Fibroblast of the aortic adventitia (primary cell): Measurements from ENCODE around the gene SPIN1. TPM values are rescaled to one million over a fixed set of nuclear protein-coding genes. Genes with fewer than 3 reads are reported as not detected.

Experiments used
- DNase-seq: peaks from one replicate; pipeline ENCODE4 v3.0.0-alpha.2; 2010; ENCODE audit warnings: low read depth
- H3K4me3 ChIP-seq: 2 replicates; pipeline ENCODE4 v1.5.1; 2011; ENCODE audit warnings: low read depth, mild to moderate bottlenecking, control low read depth, low read length, moderate library complexity
- CTCF ChIP-seq: IDR thresholded peaks from 2 replicates; pipeline ENCODE4 v1.5.1; 2011; ENCODE audit warnings: mild to moderate bottlenecking, low read length, control low read depth, inconsistent platforms; ENCODE audit not compliant: insufficient read depth
- total RNA-seq: library from RNA; depleted of rRNA; stranded (reverse); fragments of >200 nt; gene quantifications from 2 replicates; pipeline ENCODE4 v1.2.3, GENCODE V29; 2012; ENCODE audit warnings: low replicate concordance

The SPIN1 gene
- total RNA-seq, 1 donor: 135 TPM

GRCh38 chr9:88418715-88419540 is 30.7 kb downstream of the SPIN1 start:
- no peak overlapping the region for H3K4me3 ChIP-seq
- peak; percentile 31 for DNase-seq
- TF ChIP-seq CTCF: no peak

GRCh38 chr9:88420227-88420626 is 32.0 kb downstream of the SPIN1 start:
- no peak overlapping the region for H3K4me3 ChIP-seq
- no peak for TF ChIP-seq CTCF
- DNase-seq: no peak

GRCh38 chr9:88421348-88421747 is 33.1 kb downstream of the SPIN1 start:
- DNase-seq: no peak
- TF ChIP-seq CTCF: no peak
- no peak overlapping the region for H3K4me3 ChIP-seq

GRCh38 chr9:88425538-88425950 is 37.3 kb downstream of the SPIN1 start:
- no peak for TF ChIP-seq CTCF
- peak; percentile 25 for DNase-seq
- H3K4me3 ChIP-seq: no peak overlapping the region

GRCh38 chr9:88426651-88427050 is 38.4 kb downstream of the SPIN1 start:
- no peak for DNase-seq
- no peak overlapping the region for H3K4me3 ChIP-seq
- TF ChIP-seq CTCF: no peak

- no peak overlapping the region for H3K4me3 ChIP-seq
- TF ChIP-seq CTCF: no peak
- no peak for DNase-seq
These were observed 41.6 kb downstream of the SPIN1 start for GRCh38 chr9:88429595-88430430.
